ENCODE measurements around the gene YPEL2.
A peak's percentile ranks its signal among the peaks of the same experiment; 100 is the strongest.

The YPEL2 gene

DNA sequence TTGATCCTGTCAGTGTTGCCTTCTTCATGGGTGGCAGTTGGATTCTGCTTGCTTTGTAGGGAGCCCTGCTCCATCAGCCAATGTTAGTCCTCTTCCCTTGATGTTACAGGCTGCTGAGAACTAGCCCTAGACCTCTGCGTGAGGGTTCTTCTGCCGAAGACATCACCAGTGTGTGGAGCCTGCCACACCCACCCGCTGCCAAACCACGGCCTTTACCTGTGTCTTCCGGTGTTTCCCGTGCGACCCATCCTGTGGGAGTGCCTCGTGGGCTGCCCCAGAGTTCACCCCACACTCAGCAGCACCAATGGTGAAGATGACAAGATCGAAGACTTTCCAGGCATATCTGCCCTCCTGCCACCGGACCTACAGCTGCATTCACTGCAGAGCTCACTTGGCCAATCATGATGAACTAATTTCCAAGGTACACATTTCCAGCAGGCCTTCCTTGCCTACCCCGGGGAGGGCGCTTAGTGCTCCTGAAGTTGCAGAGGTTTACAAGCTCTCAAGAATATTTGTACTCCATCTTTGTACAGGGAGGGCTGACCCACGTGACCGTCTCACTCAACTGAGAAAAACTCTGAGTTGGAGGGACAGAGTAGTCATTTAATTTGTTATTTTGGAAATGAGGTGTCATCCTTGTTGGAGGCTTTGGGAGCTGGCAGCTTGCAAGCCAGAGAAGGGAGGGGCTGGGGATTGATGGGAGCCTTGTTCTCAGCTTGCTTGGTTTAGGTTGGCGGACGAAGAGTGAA, 21.8 kb downstream of the YPEL2 start:
- TF ChIP-seq, protein P1, sequence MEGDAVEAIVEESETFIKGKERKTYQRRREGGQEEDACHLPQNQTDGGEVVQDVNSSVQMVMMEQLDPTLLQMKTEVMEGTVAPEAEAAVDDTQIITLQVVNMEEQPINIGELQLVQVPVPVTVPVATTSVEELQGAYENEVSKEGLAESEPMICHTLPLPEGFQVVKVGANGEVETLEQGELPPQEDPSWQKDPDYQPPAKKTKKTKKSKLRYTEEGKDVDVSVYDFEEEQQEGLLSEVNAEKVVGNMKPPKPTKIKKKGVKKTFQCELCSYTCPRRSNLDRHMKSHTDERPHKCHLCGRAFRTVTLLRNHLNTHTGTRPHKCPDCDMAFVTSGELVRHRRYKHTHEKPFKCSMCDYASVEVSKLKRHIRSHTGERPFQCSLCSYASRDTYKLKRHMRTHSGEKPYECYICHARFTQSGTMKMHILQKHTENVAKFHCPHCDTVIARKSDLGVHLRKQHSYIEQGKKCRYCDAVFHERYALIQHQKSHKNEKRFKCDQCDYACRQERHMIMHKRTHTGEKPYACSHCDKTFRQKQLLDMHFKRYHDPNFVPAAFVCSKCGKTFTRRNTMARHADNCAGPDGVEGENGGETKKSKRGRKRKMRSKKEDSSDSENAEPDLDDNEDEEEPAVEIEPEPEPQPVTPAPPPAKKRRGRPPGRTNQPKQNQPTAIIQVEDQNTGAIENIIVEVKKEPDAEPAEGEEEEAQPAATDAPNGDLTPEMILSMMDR (conservative IDR thresholded peaks at IDR 0.05; ENCODE audit: low read length), result no peak
- no peak for DNase-seq (ENCODE audit: low read depth)

DNA sequence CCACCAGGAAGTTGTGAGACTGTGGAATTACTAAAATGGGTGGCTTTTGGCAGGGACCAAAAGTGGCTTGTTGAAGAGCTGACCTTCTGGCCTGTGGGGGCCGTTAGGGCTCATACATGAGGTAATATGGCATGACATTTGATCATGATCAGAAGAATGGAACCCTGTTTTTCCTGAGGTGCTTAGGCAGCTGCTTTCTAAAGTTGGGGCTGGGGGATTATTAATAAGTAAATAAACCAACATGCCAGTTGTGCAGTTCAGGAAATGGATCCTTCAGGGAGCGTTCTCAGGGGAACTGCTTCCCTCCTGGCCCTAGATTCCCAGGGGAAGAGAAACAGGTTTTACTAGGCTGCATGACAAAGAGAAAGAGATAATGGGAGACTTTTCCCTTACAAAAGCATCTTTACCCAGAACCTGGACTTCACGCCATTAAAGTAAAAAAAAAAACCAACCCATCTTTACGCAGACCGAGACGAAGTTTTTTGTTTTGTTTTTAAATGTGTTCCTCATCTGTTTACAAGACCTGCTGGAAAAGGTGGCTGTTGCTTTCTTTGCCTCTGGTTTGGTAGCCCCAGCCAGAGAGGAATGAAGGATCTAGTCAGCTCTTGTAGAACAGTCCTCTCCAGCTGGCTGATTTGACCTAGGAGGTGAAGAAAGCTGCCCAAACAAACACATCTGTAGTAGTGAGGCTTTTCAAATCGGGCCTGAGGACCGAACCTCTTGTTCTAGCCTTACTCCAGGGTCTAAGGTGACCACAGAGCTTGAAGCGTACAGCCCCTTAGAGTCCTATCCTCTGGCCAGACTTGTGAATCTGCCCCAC, 22.7 kb downstream of the YPEL2 start:
- no peak for DNase-seq (ENCODE audit: low read depth)
- TF ChIP-seq, protein P1 (conservative IDR thresholded peaks at IDR 0.05; ENCODE audit: low read length), result no peak
- no peak overlapping the region for H3K4me3 ChIP-seq (ENCODE audit: low read length)

More for the DNA sequence above, 21.8 kb downstream of the YPEL2 start:
- H3K4me3 ChIP-seq (ENCODE audit: low read length), result no peak overlapping the region

DNA sequence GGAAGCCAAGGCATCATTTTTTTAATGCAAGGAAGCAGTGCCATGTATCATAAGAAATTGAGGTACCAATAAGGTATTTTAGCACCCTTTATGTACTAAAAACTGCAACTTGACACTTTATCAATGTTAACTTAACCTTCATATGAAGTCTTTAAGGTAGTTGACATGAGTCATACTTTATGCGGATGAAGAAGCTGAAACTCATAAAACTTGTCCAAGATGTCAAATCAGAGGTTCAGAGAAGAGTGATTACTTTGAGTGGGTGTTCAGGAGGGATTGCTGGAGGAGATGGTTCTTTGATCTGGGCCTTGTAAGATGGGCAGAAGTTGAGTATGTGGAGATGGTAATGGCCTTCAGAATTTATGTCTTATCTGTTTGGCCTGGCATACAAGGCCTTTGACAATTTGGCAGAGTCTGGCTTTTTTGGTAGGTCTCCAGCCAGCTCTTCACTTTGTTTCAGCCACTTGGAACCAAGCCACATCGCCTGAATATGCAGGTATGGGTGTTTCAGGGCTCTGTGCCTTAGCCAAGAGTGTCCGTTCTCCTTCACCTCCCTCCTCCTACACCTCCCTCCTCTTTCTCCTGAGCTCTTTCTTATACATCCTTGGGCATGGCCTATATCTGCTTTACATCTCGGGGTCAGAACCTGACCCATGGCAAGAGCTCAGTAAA, 23.7 kb downstream of the YPEL2 start:
- DNase-seq (ENCODE audit: low read depth), result no peak
- TF ChIP-seq, protein P1 (conservative IDR thresholded peaks at IDR 0.05; ENCODE audit: low read length), result no peak
- H3K4me3 ChIP-seq (ENCODE audit: low read length), result no peak overlapping the region

DNA sequence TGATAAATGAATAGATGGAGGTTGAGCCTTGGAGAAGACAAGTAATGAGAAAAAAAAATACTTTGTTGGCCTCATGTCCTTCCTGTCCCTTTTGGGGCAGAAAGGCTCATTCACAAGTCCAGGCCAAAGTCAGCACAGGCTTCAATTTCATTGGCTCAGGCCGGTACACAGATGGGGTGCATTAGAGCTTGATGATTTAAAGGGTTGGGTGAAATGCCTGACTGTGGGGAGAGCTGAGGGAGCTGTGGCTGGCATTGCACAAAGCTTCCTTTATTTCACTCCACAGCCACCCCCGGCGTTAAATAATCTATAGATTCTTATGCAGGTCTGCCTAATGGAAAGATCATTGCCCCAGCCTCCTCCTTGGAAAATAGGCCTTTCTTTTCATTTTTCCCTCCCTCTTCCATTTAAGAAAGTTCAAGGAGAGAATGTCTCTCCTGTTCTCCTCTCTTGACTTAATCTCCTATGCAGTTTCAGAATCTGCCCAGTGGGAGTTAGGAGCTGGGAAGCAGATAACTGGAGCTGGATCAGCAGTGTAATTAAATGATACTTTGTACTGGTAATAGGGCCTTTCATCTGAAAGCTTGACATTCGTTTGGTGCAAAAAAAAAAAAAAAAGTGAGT, 24.4 kb downstream of the YPEL2 start:
- DNase-seq (ENCODE audit: low read depth), result peak; percentile 72
- H3K4me3 ChIP-seq (ENCODE audit: low read length), result no peak overlapping the region
- TF ChIP-seq, protein P1 (conservative IDR thresholded peaks at IDR 0.05; ENCODE audit: low read length), result no peak

DNA sequence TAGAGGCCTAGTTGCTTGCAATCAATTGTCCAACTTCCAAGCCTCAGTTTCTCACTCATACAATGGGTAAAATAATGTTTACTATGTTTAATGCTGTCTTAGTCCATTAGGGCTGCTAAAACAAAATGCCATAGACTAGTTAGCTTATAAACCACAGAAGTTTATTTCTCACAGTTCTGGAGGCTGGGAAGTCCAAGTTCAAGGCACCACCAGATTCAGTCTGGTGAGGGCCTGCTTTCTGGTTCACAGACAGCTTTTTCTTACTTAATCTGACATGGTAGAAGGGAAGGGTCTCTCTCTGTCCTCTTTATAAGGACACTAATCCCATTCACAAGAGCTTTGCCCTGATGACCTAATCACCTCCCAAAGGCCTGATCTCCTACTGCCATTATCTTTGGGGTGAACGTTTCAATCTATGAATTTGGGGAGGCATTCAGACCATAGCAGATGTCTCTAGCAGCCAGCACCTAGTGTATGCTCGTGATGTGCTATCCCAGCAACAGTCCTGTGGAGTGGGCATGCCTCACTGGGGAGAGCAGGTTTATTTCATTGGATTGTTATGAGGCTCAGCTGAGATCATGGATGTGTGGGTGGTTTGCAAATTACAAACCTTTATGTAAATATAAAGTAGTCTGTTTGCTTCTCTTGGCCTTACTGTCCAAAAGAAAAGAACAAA, 25.2 kb downstream of the YPEL2 start:
- TF ChIP-seq, protein P1 (conservative IDR thresholded peaks at IDR 0.05; ENCODE audit: low read length), result no peak
- H3K4me3 ChIP-seq (ENCODE audit: low read length), result no peak overlapping the region
- no peak for DNase-seq (ENCODE audit: low read depth)

DNA sequence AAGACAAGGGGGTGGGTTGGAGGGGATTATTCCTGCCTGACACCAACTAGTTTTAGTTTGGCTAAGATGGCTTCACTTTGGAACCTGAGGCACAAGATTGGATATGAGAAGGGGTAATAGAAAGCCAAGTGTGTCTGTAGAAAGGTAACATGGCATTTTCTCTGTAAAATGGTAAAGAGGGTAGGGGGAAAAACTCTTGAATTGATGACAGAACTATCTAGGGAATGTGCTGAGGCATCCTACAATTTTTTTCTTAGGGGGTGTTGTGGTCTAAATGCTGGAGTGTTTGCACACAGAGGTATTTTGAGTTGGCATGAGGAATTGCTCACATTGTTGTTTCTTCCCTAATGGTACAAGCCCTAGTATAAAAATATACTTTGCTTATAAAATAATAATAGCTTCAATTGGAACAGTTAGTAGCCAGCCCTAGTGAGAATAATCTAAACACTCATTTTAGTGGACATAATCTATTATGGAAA, 25.8 kb downstream of the YPEL2 start:
- peak; percentile 80 for DNase-seq (ENCODE audit: low read depth)
- TF ChIP-seq, protein P1 (conservative IDR thresholded peaks at IDR 0.05; ENCODE audit: low read length), result no peak
- H3K4me3 ChIP-seq (ENCODE audit: low read length), result no peak overlapping the region

Data from AG10803 (cell line).